Osteoblast (primary cell): ENCODE data around the gene SPRTN. TPM values are rescaled to one million over a fixed set of nuclear protein-coding genes. Genes with fewer than 3 reads are reported as not detected.
A peak's percentile ranks its signal among the peaks of the same experiment; 100 is the strongest.

ENCODE experiments used
- DNase-seq: peaks from one replicate; pipeline ENCODE4 v3.0.0; 2011; ENCODE audit warnings: low spot score, mixed read lengths; ENCODE audit not compliant: insufficient read length; ENCODE audit errors: missing footprints
- H2AFZ ChIP-seq: 2 replicates; pipeline ENCODE4 v1.6.0; 2011; ENCODE audit warnings: mild to moderate bottlenecking, low read length
- H3K27ac ChIP-seq: 2 replicates; pipeline ENCODE4 v1.5.1; 2011; ENCODE audit warnings: mild to moderate bottlenecking, low read depth, low read length, moderate library complexity
- H3K27me3 ChIP-seq: 2 replicates; pipeline ENCODE4 v1.6.0; 2012; ENCODE audit warnings: mild to moderate bottlenecking, control low read depth, inconsistent platforms, low read length, moderate library complexity; ENCODE audit not compliant: insufficient read depth
- H3K36me3 ChIP-seq: 2 replicates; pipeline ENCODE4 v1.5.1; 2011; ENCODE audit warnings: mild to moderate bottlenecking, low read length, control low read depth, moderate library complexity; ENCODE audit not compliant: insufficient read depth
- H3K4me1 ChIP-seq: 2 replicates; pipeline ENCODE4 v1.5.1; 2011; ENCODE audit warnings: mild to moderate bottlenecking, low read length, control low read depth, moderate library complexity; ENCODE audit not compliant: insufficient read depth
- H3K4me2 ChIP-seq: 2 replicates; pipeline ENCODE4 v1.6.0; 2011; ENCODE audit warnings: mild to moderate bottlenecking, low read length; ENCODE audit not compliant: insufficient read depth
- H3K4me3 ChIP-seq: fragments of 200-600 bp; sonication (generic); 3 replicates; pipeline ENCODE4 v1.5.1; 2012; ENCODE audit warnings: mild to moderate bottlenecking, low read length, inconsistent platforms; ENCODE audit not compliant: insufficient read depth
- H3K79me2 ChIP-seq: 2 replicates; pipeline ENCODE4 v1.6.0; 2012; ENCODE audit warnings: mild to moderate bottlenecking, low read length, control low read depth, inconsistent platforms; ENCODE audit not compliant: insufficient read depth
- H3K9me3 ChIP-seq: 2 replicates; pipeline ENCODE4 v1.5.1; 2011; ENCODE audit warnings: low read depth, low read length, control low read depth
- H4K20me1 ChIP-seq: 2 replicates; pipeline ENCODE4 v1.6.0; 2012; ENCODE audit warnings: mild to moderate bottlenecking, low read length, control low read depth; ENCODE audit not compliant: insufficient read depth
- CTCF ChIP-seq: IDR thresholded peaks from 2 replicates; pipeline ENCODE4 v1.5.1; 2011; ENCODE audit warnings: mild to moderate bottlenecking, low read depth, low read length, moderate library complexity; ENCODE audit errors: extremely low read depth
- total RNA-seq: library from RNA; depleted of rRNA; stranded (reverse); fragments of >200 nt; gene quantifications from 2 replicates; pipeline ENCODE4 v1.2.3, GENCODE V29; 2012

Gene SPRTN
- total RNA-seq, 1 donor, result 17.0 TPM

GRCh38 chr1:231393668-231394067 lies 55.6 kb downstream of the SPRTN start:
- Histone ChIP-seq H3K4me2 (no peak overlapping the region), H3K36me3 (no peaks in the 10 kb centered on the region), H3K27ac (no peak overlapping the region), H3K79me2 (peaks cover 67% of the 10 kb centered on the region), H3K9me3 (no peaks in the 10 kb centered on the region), H2AFZ (no peak overlapping the region), H4K20me1 (peaks cover 7% of the 10 kb centered on the region), H3K4me1 (peaks cover 28% of the 10 kb centered on the region), H3K4me3 (no peak overlapping the region), H3K27me3 (no peaks in the 10 kb centered on the region)
- no peak for TF ChIP-seq CTCF
- DNase-seq, result no peak

- peak overlapping the region; percentile 82 for H3K4me2 ChIP-seq
- H4K20me1 ChIP-seq, result peaks cover 5% of the 10 kb centered on the region
- no peaks in the 10 kb centered on the region for H3K27me3 ChIP-seq
- peaks cover 63% of the 10 kb centered on the region for H3K79me2 ChIP-seq
- peak overlapping the region; percentile 52 for H3K4me3 ChIP-seq
- DNase-seq, result peak; percentile 94
- TF ChIP-seq CTCF, result no peak
- H3K27ac ChIP-seq, result peak overlapping the region; percentile 99
- peaks cover 22% of the 10 kb centered on the region for H3K4me1 ChIP-seq
- H2AFZ ChIP-seq, result peak overlapping the region; percentile 78
- H3K9me3 ChIP-seq, result no peaks in the 10 kb centered on the region
- no peaks in the 10 kb centered on the region for H3K36me3 ChIP-seq
These were observed 57.2 kb downstream of the SPRTN start for GRCh38 chr1:231395076-231395997.

- no peak for TF ChIP-seq CTCF
These were observed 57.9 kb downstream of the SPRTN start for GRCh38 chr1:231395998-231396390.

GRCh38 chr1:231396643-231397042 lies 58.5 kb downstream of the SPRTN start:
- H3K27ac ChIP-seq, result peak overlapping the region; percentile 99
- no peaks in the 10 kb centered on the region for H3K27me3 ChIP-seq
- H2AFZ ChIP-seq, result no peak overlapping the region
- TF ChIP-seq CTCF, result no peak
- H3K79me2 ChIP-seq, result peaks cover 61% of the 10 kb centered on the region
- H3K9me3 ChIP-seq, result no peaks in the 10 kb centered on the region
- peaks cover 5% of the 10 kb centered on the region for H4K20me1 ChIP-seq
- no peak overlapping the region for H3K4me2 ChIP-seq
- no peak overlapping the region for H3K4me3 ChIP-seq
- DNase-seq, result peak; percentile 15
- H3K4me1 ChIP-seq, result peaks cover 20% of the 10 kb centered on the region
- H3K36me3 ChIP-seq, result no peaks in the 10 kb centered on the region

More at GRCh38 chr1:231395998-231396390, 57.9 kb downstream of the SPRTN start:
- Histone ChIP-seq H2AFZ (no peak overlapping the region), H3K27ac (peak overlapping the region; percentile 99), H4K20me1 (peaks cover 5% of the 10 kb centered on the region), H3K36me3 (no peaks in the 10 kb centered on the region), H3K9me3 (no peaks in the 10 kb centered on the region), H3K4me1 (peaks cover 20% of the 10 kb centered on the region), H3K79me2 (peaks cover 63% of the 10 kb centered on the region), H3K4me3 (no peak overlapping the region), H3K4me2 (peak overlapping the region; percentile 82), H3K27me3 (no peaks in the 10 kb centered on the region)
- peak; percentile 53 for DNase-seq
